Measurements from ENCODE around the gene DIDO1. TPM values are rescaled to one million over a fixed set of nuclear protein-coding genes. Genes with fewer than 3 reads are reported as not detected.

DIDO1 gene
- total RNA-seq, 1 experiment from 2014 or later, result 85.9 TPM

DNA sequence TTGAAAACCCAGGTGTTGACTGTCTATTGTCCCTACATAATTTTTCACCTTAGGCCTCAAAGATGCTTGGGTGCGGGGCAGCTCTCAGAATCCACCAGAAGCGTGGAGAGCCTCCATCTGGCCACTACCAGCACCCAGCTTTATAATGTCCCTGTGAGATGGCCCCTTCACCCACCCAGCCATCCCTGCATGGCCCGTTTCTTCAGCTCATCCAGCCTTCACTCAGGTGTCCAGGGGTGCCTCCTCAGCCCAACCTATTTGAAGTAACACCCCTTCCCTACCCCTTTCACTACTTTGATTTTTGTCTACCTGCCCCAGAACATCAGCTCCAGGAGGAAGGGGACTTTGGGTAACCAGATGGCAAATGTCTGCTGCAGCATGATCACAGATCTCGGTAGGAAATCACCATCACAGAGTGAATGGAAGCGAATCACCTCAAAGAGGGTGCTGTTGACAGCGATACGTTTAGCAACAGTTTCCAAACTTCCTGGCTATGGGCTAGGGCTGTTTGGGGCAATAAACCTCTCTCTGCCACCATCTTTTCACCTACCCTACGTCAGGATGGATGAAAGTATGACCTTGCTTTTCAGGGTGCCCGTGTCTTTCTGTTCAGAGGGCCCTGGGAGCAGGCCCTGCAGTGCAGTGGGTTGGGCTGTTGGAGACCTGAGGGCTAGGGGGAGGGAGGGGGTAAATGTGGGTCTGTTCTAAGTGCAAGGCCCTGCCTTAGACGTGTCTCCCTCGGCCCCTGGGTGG lies 25.0 kb upstream of the DIDO1 start:
- Histone ChIP-seq H3K79me1 (ENCODE audit: insufficient read depth, low read depth, low read length, poor library complexity, severe bottlenecking) (no peaks in the 10 kb centered on the region), H3T11ph (ENCODE audit: low read length) (no peak overlapping the region), H3K56ac (ENCODE audit: insufficient read length, low read depth, low read length) (no peak overlapping the region), H3K27ac (ENCODE audit: insufficient read length, low read depth, low read length) (no peak overlapping the region), H3K23me2 (ENCODE audit: insufficient read length, low read depth, low read length, poor library complexity, severe bottlenecking) (peaks cover 10% of the 10 kb centered on the region), H4K20me1 (ENCODE audit: control insufficient read depth, insufficient read depth, insufficient read length) (no peaks in the 10 kb centered on the region), H2AK5ac (ENCODE audit: insufficient read length, low read length) (no peak overlapping the region), H3K4me2 (ENCODE audit: insufficient read depth, insufficient read length, low read length) (no peak overlapping the region), H3K23ac (ENCODE audit: insufficient read length, low read depth, low read length) (no peak overlapping the region), H4K91ac (ENCODE audit: insufficient read length, low read depth, low read length) (no peak overlapping the region), H3K79me2 (ENCODE audit: insufficient read depth, low read length) (no peaks in the 10 kb centered on the region; the same call in 1 of the 2 replicates), H4K8ac (replicated peaks; ENCODE audit: insufficient read length, low read depth, low read length) (no peak overlapping the region), H3K4me1 (ENCODE audit: insufficient read depth, low read length) (peaks cover 3% of the 10 kb centered on the region), H3K18ac (ENCODE audit: insufficient read length, low read depth, low read length) (no peak overlapping the region), H2BK12ac (ENCODE audit: insufficient read length, low read depth, low read length) (no peak overlapping the region), H2BK20ac (ENCODE audit: low read depth, low read length, poor library complexity, severe bottlenecking) (no peak overlapping the region), H3K14ac (ENCODE audit: insufficient read depth, low read length) (no peak overlapping the region), H2BK5ac (ENCODE audit: insufficient read length, low read length) (no peak overlapping the region), H3K27me3 (ENCODE audit: insufficient read depth, low read length) (no peaks in the 10 kb centered on the region), H3K9me3 (ENCODE audit: control insufficient read depth, low read depth, low read length) (no peaks in the 10 kb centered on the region), H3K4ac (ENCODE audit: low read depth, low read length) (no peak overlapping the region), H2BK120ac (ENCODE audit: low read depth, low read length, poor library complexity, severe bottlenecking) (no peak overlapping the region), H2BK15ac (ENCODE audit: low read depth, low read length) (no peak overlapping the region), H4K5ac (ENCODE audit: insufficient read length, low read depth, low read length) (no peak overlapping the region), H3K9ac (ENCODE audit: extremely low read depth, insufficient read length, low read length) (no peak overlapping the region), H2AFZ (ENCODE audit: low read length) (no peak overlapping the region)
- WGBS (ENCODE audit: extremely low coverage, insufficient read length, low lambda C conversion rate), result no CpG with 5 or more reads among the region's 11 CpGs
- H3K36me3 Mint-ChIP-seq (ENCODE audit: insufficient read depth in 1 of 3, low read depth in 3 of 3), result peaks cover 17 to 45% (median 38%) of the 10 kb centered on the region in 3 experiments; a peak in 6 of 7 replicates
- H3K4me3 Mint-ChIP-seq, result peak overlapping the region in 1 of 2 experiments; percentile 33; a peak in 3 of 5 replicates
- no peak overlapping the region; a peak in 1 of 7 replicates for H3K27ac Mint-ChIP-seq
- H3K27me3 Mint-ChIP-seq (ENCODE audit: low read depth), result no peaks in the 10 kb centered on the region; the same call in 1 of the 2 replicates
- peaks cover 14 to 26% of the 10 kb centered on the region in 2 experiments for H3K4me1 Mint-ChIP-seq
- TF ChIP-seq, protein P1, sequence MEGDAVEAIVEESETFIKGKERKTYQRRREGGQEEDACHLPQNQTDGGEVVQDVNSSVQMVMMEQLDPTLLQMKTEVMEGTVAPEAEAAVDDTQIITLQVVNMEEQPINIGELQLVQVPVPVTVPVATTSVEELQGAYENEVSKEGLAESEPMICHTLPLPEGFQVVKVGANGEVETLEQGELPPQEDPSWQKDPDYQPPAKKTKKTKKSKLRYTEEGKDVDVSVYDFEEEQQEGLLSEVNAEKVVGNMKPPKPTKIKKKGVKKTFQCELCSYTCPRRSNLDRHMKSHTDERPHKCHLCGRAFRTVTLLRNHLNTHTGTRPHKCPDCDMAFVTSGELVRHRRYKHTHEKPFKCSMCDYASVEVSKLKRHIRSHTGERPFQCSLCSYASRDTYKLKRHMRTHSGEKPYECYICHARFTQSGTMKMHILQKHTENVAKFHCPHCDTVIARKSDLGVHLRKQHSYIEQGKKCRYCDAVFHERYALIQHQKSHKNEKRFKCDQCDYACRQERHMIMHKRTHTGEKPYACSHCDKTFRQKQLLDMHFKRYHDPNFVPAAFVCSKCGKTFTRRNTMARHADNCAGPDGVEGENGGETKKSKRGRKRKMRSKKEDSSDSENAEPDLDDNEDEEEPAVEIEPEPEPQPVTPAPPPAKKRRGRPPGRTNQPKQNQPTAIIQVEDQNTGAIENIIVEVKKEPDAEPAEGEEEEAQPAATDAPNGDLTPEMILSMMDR (conservative IDR thresholded peaks at IDR 0.05), result no peak
- H3K9me3 Mint-ChIP-seq, result no peaks in the 10 kb centered on the region
- no peak for DNase-seq
